Fibroblast of lung (primary cell): ENCODE results near the gene CORO1C.

Experiments used
- CTCF ChIP-seq, 2 donors: IDR thresholded peaks in 1 of 2; conservative IDR thresholded peaks in 1 of 2; 1 replicate in 1 of 2; 2 replicates in 1 of 2; pipeline ENCODE4 v1.5.1; 2011 to 2012; ENCODE audit warnings: low read length in 2 of 2, control low read depth in 1 of 2, inconsistent platforms in 1 of 2, low read depth in 1 of 2, mild to moderate bottlenecking in 1 of 2
- EZH2 ChIP-seq: IDR thresholded peaks from 2 replicates; pipeline ENCODE4 v1.5.1; 2012; ENCODE audit warnings: low read length, control low read depth, mild to moderate bottlenecking; ENCODE audit errors: missing control alignments

GRCh38 chr12:108622421-108622820, 108.9 kb downstream of the CORO1C start:
- TF ChIP-seq CTCF (conservative IDR thresholded peaks at IDR 0.05 in 1 of 2, IDR thresholded peaks at IDR 0.05 in 1 of 2; ENCODE audit: low read depth in 1 of 2, low read length in 2 of 2) (no peak), EZH2 (no peak)
